ENCODE measurements around the gene ADORA1.

ADORA1 gene

GRCh38 chr1:203189951-203190352 lies 62.4 kb downstream of the ADORA1 start:
- no peak for DNase-seq (ENCODE audit: low read depth)
- TF ChIP-seq CTCF (IDR thresholded peaks at IDR 0.05; ENCODE audit: control insufficient read depth, insufficient read depth, low read depth, low read length, missing control alignments): no peak
- no peak overlapping the region for H3K4me3 ChIP-seq (ENCODE audit: control insufficient read depth, low read depth, low read length)

- DNase-seq (ENCODE audit: low read depth): no peak
- no peak overlapping the region for H3K4me3 ChIP-seq (ENCODE audit: control insufficient read depth, low read depth, low read length)
- TF ChIP-seq CTCF (IDR thresholded peaks at IDR 0.05; ENCODE audit: control insufficient read depth, insufficient read depth, low read depth, low read length, missing control alignments): no peak
Observed at GRCh38 chr1:203190949-203191348, 63.4 kb downstream of the ADORA1 start.

GRCh38 chr1:203196371-203196770 lies 68.8 kb downstream of the ADORA1 start:
- H3K4me3 ChIP-seq (ENCODE audit: control insufficient read depth, low read depth, low read length): no peak overlapping the region
- peak; percentile 23 for TF ChIP-seq CTCF (IDR thresholded peaks at IDR 0.05; ENCODE audit: control insufficient read depth, insufficient read depth, low read depth, low read length, missing control alignments)
- no peak for DNase-seq (ENCODE audit: low read depth)

GRCh38 chr1:203197625-203198024 lies 70.1 kb downstream of the ADORA1 start:
- peak; percentile 67 for DNase-seq (ENCODE audit: low read depth)
- no peak overlapping the region for H3K4me3 ChIP-seq (ENCODE audit: control insufficient read depth, low read depth, low read length)
- TF ChIP-seq CTCF (IDR thresholded peaks at IDR 0.05; ENCODE audit: control insufficient read depth, insufficient read depth, low read depth, low read length, missing control alignments): no peak

- H3K4me3 ChIP-seq (ENCODE audit: control insufficient read depth, low read depth, low read length): no peak overlapping the region
- TF ChIP-seq CTCF (IDR thresholded peaks at IDR 0.05; ENCODE audit: control insufficient read depth, insufficient read depth, low read depth, low read length, missing control alignments): no peak
- no peak for DNase-seq (ENCODE audit: low read depth)
Observed at GRCh38 chr1:203199002-203199401, 71.5 kb downstream of the ADORA1 start.

- H3K4me3 ChIP-seq (ENCODE audit: control insufficient read depth, low read depth, low read length): no peak overlapping the region
- TF ChIP-seq CTCF (IDR thresholded peaks at IDR 0.05; ENCODE audit: control insufficient read depth, insufficient read depth, low read depth, low read length, missing control alignments): no peak
- DNase-seq (ENCODE audit: low read depth): no peak
Observed at GRCh38 chr1:203199481-203199815, 71.9 kb downstream of the ADORA1 start.
